IPS-20b (cell line): ENCODE measurements around the gene LNP1.

Source experiments
- H3K27ac ChIP-seq: one replicate; pipeline ENCODE4 v1.5.1; 2013; ENCODE audit warnings: low read length
- H3K27me3 ChIP-seq: 2 replicates; pipeline ENCODE4 v1.6.1; 2013; ENCODE audit warnings: mild to moderate bottlenecking, low read length, inconsistent platforms; ENCODE audit not compliant: insufficient read depth
- H3K36me3 ChIP-seq: 2 replicates; pipeline ENCODE4 v1.6.1; 2013; ENCODE audit warnings: low read depth, mild to moderate bottlenecking, inconsistent platforms, low read length, moderate library complexity; ENCODE audit not compliant: insufficient read depth
- H3K4me1 ChIP-seq: 2 replicates; pipeline ENCODE4 v1.6.1; 2013; ENCODE audit warnings: mild to moderate bottlenecking, control low read depth, inconsistent platforms, low read length, moderate library complexity; ENCODE audit not compliant: insufficient read depth
- H3K4me3 ChIP-seq: 2 replicates; pipeline ENCODE4 v1.5.1; 2013; ENCODE audit warnings: mild to moderate bottlenecking, low read length, inconsistent platforms
- H3K9ac ChIP-seq: 2 replicates; pipeline ENCODE4 v1.6.1; 2013; ENCODE audit warnings: low read depth, mild to moderate bottlenecking, inconsistent platforms, low read length, moderate library complexity
- H3K9me3 ChIP-seq: 2 replicates; pipeline ENCODE4 v1.6.1; 2013; ENCODE audit warnings: mild to moderate bottlenecking, low read depth, low read length, inconsistent platforms; ENCODE audit not compliant: insufficient read depth

Gene LNP1

DNA sequence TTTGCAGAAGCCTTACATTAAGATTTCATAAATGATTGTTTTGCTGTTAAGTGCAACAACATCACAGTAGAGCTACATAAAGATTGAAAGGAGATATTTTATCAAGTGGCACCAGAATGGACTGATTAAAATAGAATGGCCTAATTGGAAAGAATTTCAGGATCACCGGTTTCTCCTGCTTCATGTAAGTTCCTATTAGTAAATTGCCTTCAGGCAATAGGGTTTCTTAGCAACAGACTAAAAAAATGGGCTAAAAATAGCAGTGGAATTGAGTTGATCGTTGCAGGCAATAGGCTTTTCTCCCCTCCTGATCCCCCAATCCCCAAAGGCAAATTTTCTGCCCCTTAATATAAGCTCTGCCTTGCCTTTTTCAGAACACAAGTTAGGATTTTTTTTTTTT lies 917 bp downstream of the LNP1 start:
- Histone ChIP-seq H3K4me1 (peaks cover 5% of the 10 kb centered on the region; the same call in 1 of the 2 replicates), H3K4me3 (peak overlapping the region; percentile 81), H3K36me3 (no peaks in the 10 kb centered on the region), H3K9ac (peak overlapping the region; percentile 87), H3K27ac (no peak overlapping the region), H3K27me3 (no peaks in the 10 kb centered on the region), H3K9me3 (no peaks in the 10 kb centered on the region)

DNA sequence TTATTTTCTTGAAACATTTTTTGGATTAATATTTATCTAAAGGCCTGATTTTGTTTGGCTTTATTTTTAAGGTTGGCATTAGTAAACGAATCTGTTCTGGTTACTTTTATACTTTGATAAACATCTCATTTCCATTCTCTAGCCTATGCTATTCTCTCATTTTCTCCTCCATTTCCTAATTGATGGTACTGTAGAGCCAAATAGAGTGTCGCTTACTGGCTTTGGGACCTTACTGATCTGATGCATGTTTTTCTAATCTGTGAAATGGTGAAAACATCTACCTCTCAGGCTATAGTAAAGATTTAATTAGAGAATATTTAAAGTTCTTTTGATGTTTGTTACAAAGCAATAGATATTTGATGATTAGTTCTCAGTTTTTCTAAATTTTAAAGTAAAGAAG lies 1.6 kb downstream of the LNP1 start:
- peaks cover 5% of the 10 kb centered on the region; the same call in 1 of the 2 replicates for H3K4me1 ChIP-seq

GRCh38 chr3:100403362-100404249 lies 2.3 kb downstream of the LNP1 start:
- no peaks in the 10 kb centered on the region for H3K9me3 ChIP-seq
- H3K36me3 ChIP-seq: no peaks in the 10 kb centered on the region
- peaks cover 5% of the 10 kb centered on the region; the same call in 1 of the 2 replicates for H3K4me1 ChIP-seq
- no peak overlapping the region for H3K27ac ChIP-seq
- H3K9ac ChIP-seq: peak overlapping the region; percentile 87; the same call in 1 of the 2 replicates
- peak overlapping the region; percentile 81 for H3K4me3 ChIP-seq
- no peaks in the 10 kb centered on the region for H3K27me3 ChIP-seq

More for the DNA sequence above, 1.6 kb downstream of the LNP1 start:
- Histone ChIP-seq H3K36me3 (no peaks in the 10 kb centered on the region), H3K27ac (no peak overlapping the region), H3K27me3 (no peaks in the 10 kb centered on the region), H3K4me3 (peak overlapping the region; percentile 81), H3K9me3 (no peaks in the 10 kb centered on the region), H3K9ac (peak overlapping the region; percentile 87)

DNA sequence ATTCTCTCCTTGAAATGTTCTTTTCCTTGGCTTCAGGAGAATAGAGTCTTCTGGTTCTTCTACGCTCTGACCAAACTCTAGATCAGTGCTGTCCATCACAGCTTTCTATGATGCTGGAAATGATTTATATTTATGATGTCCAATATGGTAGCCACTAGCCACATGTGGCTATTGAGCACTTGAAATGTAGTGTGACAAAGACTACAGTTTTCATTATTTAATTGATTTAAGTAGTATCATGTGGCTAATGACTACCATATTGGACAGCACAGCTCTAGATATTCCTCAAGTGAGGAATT lies 2.9 kb downstream of the LNP1 start:
- H3K4me1 ChIP-seq: peaks cover 5% of the 10 kb centered on the region; the same call in 1 of the 2 replicates
- peak overlapping the region; percentile 81 for H3K4me3 ChIP-seq
- H3K27me3 ChIP-seq: no peaks in the 10 kb centered on the region
- no peak overlapping the region for H3K27ac ChIP-seq
- no peaks in the 10 kb centered on the region for H3K9me3 ChIP-seq
- H3K9ac ChIP-seq: 0 out of 2 replicates have a peak overlapping the region, but pooled peaks have one; percentile 87
- H3K36me3 ChIP-seq: no peaks in the 10 kb centered on the region

DNA sequence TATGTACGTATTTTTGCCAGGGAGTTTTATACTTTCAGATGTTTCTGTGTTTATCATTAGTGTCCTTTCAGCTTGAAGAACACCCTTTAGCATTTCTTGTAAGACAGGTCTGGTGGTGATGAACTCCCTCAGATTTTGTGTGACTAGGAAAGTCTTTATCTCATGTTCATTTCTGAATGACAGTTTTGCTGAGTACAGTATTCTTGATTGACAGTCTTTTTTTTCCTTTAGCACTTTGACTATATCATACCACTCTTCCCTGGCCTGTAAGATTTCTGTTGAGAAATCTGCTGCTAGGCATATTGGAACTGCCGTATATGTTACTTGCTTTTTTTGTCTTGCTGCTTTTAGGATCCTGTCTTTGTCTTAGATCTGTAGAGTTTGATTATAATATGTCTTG lies 5.8 kb downstream of the LNP1 start:
- H3K27me3 ChIP-seq: no peaks in the 10 kb centered on the region
- H3K9ac ChIP-seq: no peak overlapping the region
- no peaks in the 10 kb centered on the region for H3K9me3 ChIP-seq
- peaks cover 4% of the 10 kb centered on the region; the same call in 1 of the 2 replicates for H3K36me3 ChIP-seq
- H3K27ac ChIP-seq: no peak overlapping the region
- H3K4me1 ChIP-seq: peaks cover 5% of the 10 kb centered on the region; the same call in 1 of the 2 replicates
- no peak overlapping the region for H3K4me3 ChIP-seq

- Histone ChIP-seq H3K36me3 (peaks cover 5% of the 10 kb centered on the region; the same call in 1 of the 2 replicates), H3K9me3 (no peaks in the 10 kb centered on the region), H3K4me3 (no peak overlapping the region), H3K27me3 (no peaks in the 10 kb centered on the region), H3K9ac (no peak overlapping the region), H3K27ac (no peak overlapping the region), H3K4me1 (peaks cover 5% of the 10 kb centered on the region; the same call in 1 of the 2 replicates)
Measured at GRCh38 chr3:100407977-100408532, 6.7 kb downstream of the LNP1 start.

DNA sequence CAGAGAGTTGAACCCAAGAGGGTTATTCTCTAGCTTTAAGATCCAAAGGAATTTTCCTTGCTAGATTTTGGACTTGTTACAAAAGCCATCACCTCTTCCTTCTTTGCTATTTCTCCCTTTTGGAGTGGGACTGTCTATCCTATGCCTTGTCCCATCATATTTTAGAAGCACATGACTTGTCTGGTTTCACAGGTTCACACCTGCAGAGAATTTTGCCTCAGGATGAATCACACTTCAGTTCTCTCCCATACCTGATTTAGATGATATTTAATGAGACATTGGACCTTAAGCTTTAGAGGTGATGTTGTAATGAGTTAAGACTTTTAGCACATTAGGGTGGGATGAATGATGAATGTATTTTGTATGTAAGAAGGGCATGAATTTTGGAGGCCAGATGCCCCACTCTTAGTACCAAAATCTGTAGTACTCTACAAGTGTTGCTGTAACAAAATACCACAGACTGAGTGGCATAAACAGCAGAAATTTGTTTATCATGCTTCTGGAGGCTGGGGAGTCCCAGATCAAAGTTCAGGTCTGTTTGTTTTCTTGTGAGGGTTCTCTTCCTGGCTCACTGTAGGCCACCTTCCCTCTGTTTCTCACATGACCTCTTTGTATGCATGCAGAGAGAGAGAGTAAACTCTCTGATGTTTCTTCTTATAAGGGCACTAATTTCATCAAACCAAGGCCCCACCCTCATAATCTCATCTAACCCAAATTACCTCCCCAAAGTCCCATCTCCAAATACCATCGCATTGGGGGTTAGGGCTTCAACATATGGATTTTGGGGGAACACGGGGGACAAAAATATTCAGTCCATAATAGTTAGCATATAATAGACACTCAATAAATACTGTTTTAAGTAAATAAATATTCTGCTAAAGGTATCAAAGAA lies 10.0 kb downstream of the LNP1 start:
- peaks cover 5% of the 10 kb centered on the region; the same call in 1 of the 2 replicates for H3K36me3 ChIP-seq
- H3K9me3 ChIP-seq: no peaks in the 10 kb centered on the region
- no peak overlapping the region for H3K27ac ChIP-seq
- no peak overlapping the region for H3K4me3 ChIP-seq
- no peaks in the 10 kb centered on the region for H3K27me3 ChIP-seq
- peaks cover 15% of the 10 kb centered on the region; the same call in 1 of the 2 replicates for H3K4me1 ChIP-seq
- H3K9ac ChIP-seq: no peak overlapping the region

GRCh38 chr3:100412912-100413590 lies 11.7 kb downstream of the LNP1 start:
- peaks cover 5% of the 10 kb centered on the region; the same call in 1 of the 2 replicates for H3K36me3 ChIP-seq
- H3K4me1 ChIP-seq: peaks cover 15% of the 10 kb centered on the region; the same call in 1 of the 2 replicates
- H3K4me3 ChIP-seq: no peak overlapping the region

GRCh38 chr3:100413613-100414012 lies 12.3 kb downstream of the LNP1 start:
- H3K9ac ChIP-seq: no peak overlapping the region

More at GRCh38 chr3:100412912-100413590, 11.7 kb downstream of the LNP1 start:
- Histone ChIP-seq H3K27me3 (no peaks in the 10 kb centered on the region), H3K9me3 (no peaks in the 10 kb centered on the region), H3K27ac (no peak overlapping the region), H3K9ac (no peak overlapping the region)

GRCh38 chr3:100416176-100416575 lies 14.8 kb downstream of the LNP1 start:
- H3K4me1 ChIP-seq: peaks cover 15% of the 10 kb centered on the region; the same call in 1 of the 2 replicates
- H3K36me3 ChIP-seq: peaks cover 5% of the 10 kb centered on the region; the same call in 1 of the 2 replicates
- no peak overlapping the region for H3K4me3 ChIP-seq
- H3K9me3 ChIP-seq: no peaks in the 10 kb centered on the region
- H3K9ac ChIP-seq: no peak overlapping the region
- H3K27ac ChIP-seq: no peak overlapping the region
- H3K27me3 ChIP-seq: no peaks in the 10 kb centered on the region

More at GRCh38 chr3:100413613-100414012, 12.3 kb downstream of the LNP1 start:
- no peak overlapping the region for H3K4me3 ChIP-seq
- peaks cover 5% of the 10 kb centered on the region; the same call in 1 of the 2 replicates for H3K36me3 ChIP-seq
- no peaks in the 10 kb centered on the region for H3K9me3 ChIP-seq
- no peak overlapping the region for H3K27ac ChIP-seq
- no peaks in the 10 kb centered on the region for H3K27me3 ChIP-seq
- peaks cover 15% of the 10 kb centered on the region; the same call in 1 of the 2 replicates for H3K4me1 ChIP-seq
